HepG2 (cell line): ENCODE data around the gene CFAP61. TPM values are rescaled to one million over a fixed set of nuclear protein-coding genes. Genes with fewer than 3 reads are reported as not detected.

ENCODE experiments used
- BORCS8-MEF2B ChIP-seq: sonication (generic); formaldehyde crosslinking; IDR thresholded peaks from 2 replicates; pipeline ENCODE4 v1.8.0; 2022; ENCODE audit warnings: mild to moderate bottlenecking, missing genetic modification reagents
- HES4 ChIP-seq: sonication (generic); formaldehyde crosslinking; IDR thresholded peaks from 2 replicates; pipeline ENCODE4 v1.9.0; 2021; ENCODE audit warnings: mild to moderate bottlenecking, missing genetic modification reagents, borderline replicate concordance
- HOMEZ ChIP-seq: IDR thresholded peaks from 2 replicates; pipeline ENCODE4 v1.6.1; 2016; ENCODE audit warnings: low read depth
- LBX2 ChIP-seq: sonication (generic); formaldehyde crosslinking; IDR thresholded peaks from 2 replicates; pipeline ENCODE4 v1.5.0; 2020; ENCODE audit warnings: missing genetic modification reagents, mild to moderate bottlenecking, borderline replicate concordance
- MED1 ChIP-seq: sonication (generic); formaldehyde crosslinking; IDR thresholded peaks from 2 replicates; pipeline ENCODE4 v1.4.0; 2020; ENCODE audit warnings: missing genetic modification reagents
- RBM39 ChIP-seq: fragments of 200-400 bp; formaldehyde crosslinking; IDR thresholded peaks from one replicate; pipeline ENCODE4 v1.6.1; 2018; ENCODE audit warnings: antibody characterized with exemption, mild to moderate bottlenecking, low read depth, low read length; ENCODE audit not compliant: poor library complexity, severe bottlenecking
- RCOR2 ChIP-seq: IDR thresholded peaks from 2 replicates; pipeline ENCODE4 v1.6.1; 2016; ENCODE audit warnings: missing biosample characterization, missing genetic modification reagents
- RXRA ChIP-seq: sonication (generic); formaldehyde crosslinking; IDR thresholded peaks from 2 replicates; pipeline ENCODE4 v1.5.1; 2020; ENCODE audit warnings: missing genetic modification reagents
- SP140L ChIP-seq: sonication (generic); formaldehyde crosslinking; IDR thresholded peaks from 2 replicates; pipeline ENCODE4 v1.4.0; 2020; ENCODE audit warnings: missing genetic modification reagents, borderline replicate concordance
- ZBTB20 ChIP-seq: sonication (generic); formaldehyde crosslinking; IDR thresholded peaks from 2 replicates; pipeline ENCODE4 v1.8.1; 2023; ENCODE audit warnings: missing genetic modification reagents, low read depth, mild to moderate bottlenecking, borderline replicate concordance
- ZHX1 ChIP-seq: sonication (generic); formaldehyde crosslinking; IDR thresholded peaks from 2 replicates; pipeline ENCODE4 v1.8.1; 2022; ENCODE audit warnings: low read depth, mild to moderate bottlenecking, missing genetic modification reagents
- ZNF18 ChIP-seq: sonication (generic); formaldehyde crosslinking; IDR thresholded peaks from 2 replicates; pipeline ENCODE4 v1.8.0; 2022; ENCODE audit warnings: mild to moderate bottlenecking, missing genetic modification reagents; ENCODE audit not compliant: insufficient replicate concordance
- ZNF24 ChIP-seq: fragments of 450-650 bp; IDR thresholded peaks from 2 replicates; pipeline ENCODE4 v1.6.1; 2017; ENCODE audit warnings: antibody characterized with exemption, mild to moderate bottlenecking
- ZNF496 ChIP-seq: sonication (generic); formaldehyde crosslinking; IDR thresholded peaks from 2 replicates; pipeline ENCODE4 v1.8.1; 2023; ENCODE audit warnings: mild to moderate bottlenecking, moderate library complexity, missing genetic modification reagents; ENCODE audit not compliant: insufficient replicate concordance
- ZNF609 ChIP-seq: sonication (generic); formaldehyde crosslinking; IDR thresholded peaks from 2 replicates; pipeline ENCODE4 v1.4.0; 2020; ENCODE audit warnings: mild to moderate bottlenecking, missing genetic modification reagents, borderline replicate concordance
- ZNF652 ChIP-seq: IDR thresholded peaks from 2 replicates; pipeline ENCODE4 v1.6.1; 2016; ENCODE audit warnings: low read depth, borderline replicate concordance
- polyA plus RNA-seq, 8 experiments: library from polyadenylated mRNA; depleted of rRNA in 3 of 8; stranded (reverse) in 7 of 8; unstranded in 1 of 8; fragments of >200 nt; fragmentation: Illumina TruSeq in 4 of 8; extraction: Trizol in 4 of 8; gene quantifications; 2 replicates each; pipeline versions ENCODE4 v1.2.1 to v1.2.3, GENCODE V29; 2011 to 2016; ENCODE audit warnings: low read depth in 4 of 8, missing spikeins in 1 of 8, mixed read lengths in 1 of 8; ENCODE audit not compliant: insufficient read depth in 1 of 8
- total RNA-seq, 5 experiments: library from RNA; depleted of rRNA; stranded (reverse); fragments of >200 nt; fragmentation: Illumina TruSeq; extraction: Trizol; gene quantifications; 2 replicates each; pipeline ENCODE4 v1.2.3, GENCODE V29; 2016; ENCODE audit warnings: low read depth in 1 of 5

CFAP61 gene
- total and polyA plus RNA-seq, 2 of the 13 experiments (the other 11 are each of a cell fraction or from before 2014, with no cell fraction given) = 0.27 TPM; not detected in 1

- no peak for TF ChIP-seq ZHX1
- no peak for TF ChIP-seq ZNF609 (CRISPR knock-in tag)
- TF ChIP-seq RXRA (CRISPR knock-in tag) = no peak
- TF ChIP-seq RCOR2 (CRISPR knock-in tag) = no peak
- TF ChIP-seq ZNF652 (CRISPR knock-in tag) = peak; percentile 71
- no peak for TF ChIP-seq LBX2 (CRISPR knock-in tag)
- TF ChIP-seq ZNF18 (CRISPR knock-in tag) = no peak
- TF ChIP-seq ZBTB20 = no peak
- TF ChIP-seq SP140L (CRISPR knock-in tag) = no peak
- no peak for TF ChIP-seq ZNF24
- TF ChIP-seq MED1 (CRISPR knock-in tag) = peak; percentile 50
- peak; percentile 71; the same call in 1 of the 2 replicates for TF ChIP-seq HOMEZ (CRISPR knock-in tag)
- TF ChIP-seq HES4 (CRISPR knock-in tag) = no peak
- TF ChIP-seq BORCS8-MEF2B (CRISPR knock-in tag) = peak; percentile 46; the same call in 1 of the 2 replicates
- TF ChIP-seq RBM39 = no peak
- TF ChIP-seq ZNF496 = no peak
Measured at GRCh38 chr20:20009784-20010253, 42.5 kb upstream of the CFAP61 start (continued).
